GM12878 (cell line): ENCODE measurements around the gene PTPN13.

ENCODE experiments used
- CTCF ChIP-seq, 3 experiments: IDR thresholded peaks in 2 of 3; conservative IDR thresholded peaks in 1 of 3; 2 replicates each; pipeline ENCODE4 v1.5.1; 2011; ENCODE audit warnings: low read depth in 3 of 3, low read length in 3 of 3, mild to moderate bottlenecking in 3 of 3, control low read depth in 2 of 3, moderate library complexity in 2 of 3, inconsistent platforms in 1 of 3, mixed read lengths in 1 of 3; ENCODE audit not compliant: control insufficient read depth in 2 of 3, insufficient read depth in 1 of 3; ENCODE audit errors: extremely low read depth in 1 of 3
- EZH2 ChIP-seq: IDR thresholded peaks from 2 replicates; pipeline ENCODE4 v1.6.1; 2012; ENCODE audit warnings: low read depth, mild to moderate bottlenecking, control low read depth, inconsistent platforms, low read length, borderline replicate concordance; ENCODE audit not compliant: control insufficient read depth
- POLR2A ChIP-seq: IDR thresholded peaks from 2 replicates; pipeline ENCODE4 v1.6.1; 2011; ENCODE audit warnings: low read depth, mild to moderate bottlenecking, low read length
- SMARCA5 ChIP-seq: fragments of 450-650 bp; IDR thresholded peaks from 2 replicates; pipeline ENCODE4 v1.6.1; 2017; ENCODE audit warnings: mild to moderate bottlenecking

- no peak for TF ChIP-seq EZH2
- TF ChIP-seq SMARCA5: no peak
- no peak for TF ChIP-seq CTCF (IDR thresholded peaks at IDR 0.05 in 2 of 3, conservative IDR thresholded peaks at IDR 0.05 in 1 of 3; ENCODE audit: control insufficient read depth in 2 of 3, extremely low read depth in 1 of 3, insufficient read depth in 1 of 3, low read depth in 3 of 3, low read length in 3 of 3)
- TF ChIP-seq POLR2A: no peak
Observed at GRCh38 chr4:86569103-86569870, 24.8 kb upstream of the PTPN13 start.
